Ovary (tissue), 9 donors: ENCODE measurements around the gene EXOC1L. TPM values are rescaled to one million over a fixed set of nuclear protein-coding genes. Genes with fewer than 3 reads are reported as not detected.

Experiments used
- DNase-seq, 5 donors: peaks; one replicate each; pipeline ENCODE4 v3.0.0-alpha.2; 2019 to 2020
- H3K27ac ChIP-seq, 2 donors: fragments of 200-600 bp; one replicate each; pipeline versions ENCODE4 v1.5.1 to v1.8.0; 2019 to 2022
- H3K27me3 ChIP-seq: fragments of 200-600 bp; one replicate; pipeline ENCODE4 v1.8.0; 2022
- H3K36me3 ChIP-seq: fragments of 200-600 bp; sonication (generic); one replicate; pipeline ENCODE4 v1.5.1; 2019
- H3K4me1 ChIP-seq: one replicate; pipeline ENCODE4 v1.8.1; 2013; ENCODE audit warnings: mild to moderate bottlenecking, moderate library complexity; ENCODE audit not compliant: insufficient read depth
- H3K4me3 ChIP-seq: fragments of 200-600 bp; sonication (generic); one replicate; pipeline ENCODE4 v1.5.1; 2017
- H3K9me3 ChIP-seq, 2 donors: fragments of 200-600 bp in 1 of 2; sonication (generic) in 1 of 2; one replicate each; pipeline versions ENCODE4 v1.5.1 to v1.8.1; 2013 to 2019; ENCODE audit warnings: mild to moderate bottlenecking in 1 of 2, moderate library complexity in 1 of 2
- EP300 ChIP-seq: sonication (generic); formaldehyde crosslinking; IDR thresholded peaks from one replicate; pipeline ENCODE4 v1.6.1; 2017; ENCODE audit warnings: antibody characterized with exemption
- POLR2A ChIP-seq: fragments of 450-650 bp; IDR thresholded peaks from one replicate; pipeline ENCODE4 v1.6.1; 2017; ENCODE audit warnings: antibody characterized with exemption, mild to moderate bottlenecking, moderate library complexity
- WGBS, 3 donors: extraction: QIAGEN DNeasy Blood & Tissue Kit in 1 of 3; methylation state at CpG; one replicate each; pipeline versions ENCODE4 v1.1.5 to v1.1.7; 2013 to 2017; 5-methylcytosine and 5-hydroxymethylcytosine counted together
- intact Hi-C, 4 donors: fragments of 100-400 bp; cut with DNase I; formaldehyde crosslinking; loops; one replicate each; pipeline versions ENCODE4 v1.11.0 to v1.15.1; 2022 to 2023
- polyA plus RNA-seq, 2 donors: library from polyadenylated mRNA; stranded (reverse); fragments of 200-250 nt in 1 of 2; fragments of 350-450 nt in 1 of 2; fragmentation: Illumina TruSeq in 1 of 2; extraction: RNeasy Lipid Tissue Mini Kit (QIAGEN cat#74804) in 1 of 2; gene quantifications; one replicate each; pipeline ENCODE4 v1.2.3, GENCODE V29; 2013 to 2014
- total RNA-seq, 7 donors: library from RNA; depleted of rRNA in 2 of 7; stranded (reverse); fragments of >200 nt in 2 of 7; fragmentation: NEBNext Ultra II Directional in 3 of 7; extraction: Animal tissue kit (Norgen Biotek cat#: 25700) in 3 of 7; gene quantifications; one replicate each; pipeline versions ENCODE4 v1.1.0 to v1.2.4, GENCODE V29; 2016 to 2023
- TF ChIP-seq, protein P1 (sequence below), 3 donors: fragments of 450-650 bp in 2 of 3; fragments of 200-600 bp in 1 of 3; IDR thresholded peaks; one replicate each; pipeline versions ENCODE4 v1.5.1 to v1.8.0; 2016 to 2022; ENCODE audit warnings: antibody characterized with exemption in 3 of 3, mild to moderate bottlenecking in 1 of 3
- donor health status: DM: no; HTN: no; CAD: no; lungs with moderate emphysema.
- donor health status: DM: no; HTN: no; CAD: no.
- donor health status: Bipolar disorder and iron deficiency.
- donor health status: DM: yes; HTN: yes; CAD: no.
- donor health status: DM: no; HTN: no; CAD: no.
- donor health status: DM: yes; HTN: yes; CAD: no.

EXOC1L gene
- total and polyA plus RNA-seq, 9 donors, result not detected

DNA sequence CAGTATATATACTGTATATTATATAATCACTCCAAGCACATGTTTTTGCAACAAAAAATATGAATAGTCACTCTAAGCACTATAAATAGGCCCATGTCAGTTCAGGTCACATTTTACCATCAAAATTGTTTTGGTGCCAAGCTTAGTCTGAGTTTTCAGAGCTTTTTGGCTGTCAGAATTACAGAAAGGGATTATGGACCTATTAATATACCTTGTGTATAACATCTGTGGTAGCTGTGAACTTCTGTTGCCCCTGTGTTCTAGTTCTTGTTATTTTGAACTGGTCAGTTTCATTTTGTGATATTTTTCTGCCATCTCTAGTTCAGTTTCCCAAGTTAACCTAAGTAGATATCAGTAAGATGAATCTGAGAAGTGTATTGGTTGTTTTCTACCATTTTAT lies 56.8 kb downstream of the EXOC1L start:
- DNase-seq, result no peak
- Histone ChIP-seq H3K9me3 (no peaks in the 10 kb centered on the region), H3K4me1 (no peaks in the 10 kb centered on the region), H3K4me3 (no peak overlapping the region), H3K36me3 (no peaks in the 10 kb centered on the region), H3K27me3 (no peaks in the 10 kb centered on the region), H3K27ac (no peak overlapping the region)
- intact Hi-C loops, result no loop called here
- TF ChIP-seq, protein P1, sequence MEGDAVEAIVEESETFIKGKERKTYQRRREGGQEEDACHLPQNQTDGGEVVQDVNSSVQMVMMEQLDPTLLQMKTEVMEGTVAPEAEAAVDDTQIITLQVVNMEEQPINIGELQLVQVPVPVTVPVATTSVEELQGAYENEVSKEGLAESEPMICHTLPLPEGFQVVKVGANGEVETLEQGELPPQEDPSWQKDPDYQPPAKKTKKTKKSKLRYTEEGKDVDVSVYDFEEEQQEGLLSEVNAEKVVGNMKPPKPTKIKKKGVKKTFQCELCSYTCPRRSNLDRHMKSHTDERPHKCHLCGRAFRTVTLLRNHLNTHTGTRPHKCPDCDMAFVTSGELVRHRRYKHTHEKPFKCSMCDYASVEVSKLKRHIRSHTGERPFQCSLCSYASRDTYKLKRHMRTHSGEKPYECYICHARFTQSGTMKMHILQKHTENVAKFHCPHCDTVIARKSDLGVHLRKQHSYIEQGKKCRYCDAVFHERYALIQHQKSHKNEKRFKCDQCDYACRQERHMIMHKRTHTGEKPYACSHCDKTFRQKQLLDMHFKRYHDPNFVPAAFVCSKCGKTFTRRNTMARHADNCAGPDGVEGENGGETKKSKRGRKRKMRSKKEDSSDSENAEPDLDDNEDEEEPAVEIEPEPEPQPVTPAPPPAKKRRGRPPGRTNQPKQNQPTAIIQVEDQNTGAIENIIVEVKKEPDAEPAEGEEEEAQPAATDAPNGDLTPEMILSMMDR (IDR thresholded peaks at IDR 0.05), result no peak
- no peak for TF ChIP-seq POLR2A
- no peak for TF ChIP-seq EP300

DNA sequence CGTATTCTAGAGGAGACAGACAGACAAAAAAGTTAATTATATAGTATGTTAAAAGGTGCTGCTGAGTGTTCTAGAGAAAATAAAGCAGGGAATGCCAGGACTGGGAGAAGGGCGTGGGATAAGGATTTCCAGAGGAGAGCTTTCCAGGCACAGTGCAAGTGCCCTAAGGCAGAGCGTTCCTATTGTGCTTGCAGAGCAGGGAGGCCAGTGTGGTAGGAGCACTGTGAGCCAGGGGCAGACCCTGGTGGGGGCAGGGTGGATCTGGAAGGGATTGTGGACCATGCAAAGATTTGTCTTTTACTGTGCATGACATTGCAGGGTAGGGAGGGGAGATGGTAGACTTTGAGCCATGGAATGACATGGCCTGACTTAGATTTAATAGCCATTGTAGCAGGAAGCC lies 59.6 kb downstream of the EXOC1L start:
- TF ChIP-seq POLR2A (no peak), EP300 (no peak)
- TF ChIP-seq, protein P1 (IDR thresholded peaks at IDR 0.05), result no peak
- DNase-seq, result no peak
- no peak overlapping the region for H3K27ac ChIP-seq
- H3K36me3 ChIP-seq, result no peaks in the 10 kb centered on the region
- H3K9me3 ChIP-seq, result no peaks in the 10 kb centered on the region
- intact Hi-C loops, result no loop called here
- H3K4me3 ChIP-seq, result no peak overlapping the region
- WGBS, 3 donors, result 94 to 99% (median 97%) methylated on average over 3 of the region's 3 CpGs
- no peaks in the 10 kb centered on the region for H3K27me3 ChIP-seq
- no peaks in the 10 kb centered on the region for H3K4me1 ChIP-seq

DNA sequence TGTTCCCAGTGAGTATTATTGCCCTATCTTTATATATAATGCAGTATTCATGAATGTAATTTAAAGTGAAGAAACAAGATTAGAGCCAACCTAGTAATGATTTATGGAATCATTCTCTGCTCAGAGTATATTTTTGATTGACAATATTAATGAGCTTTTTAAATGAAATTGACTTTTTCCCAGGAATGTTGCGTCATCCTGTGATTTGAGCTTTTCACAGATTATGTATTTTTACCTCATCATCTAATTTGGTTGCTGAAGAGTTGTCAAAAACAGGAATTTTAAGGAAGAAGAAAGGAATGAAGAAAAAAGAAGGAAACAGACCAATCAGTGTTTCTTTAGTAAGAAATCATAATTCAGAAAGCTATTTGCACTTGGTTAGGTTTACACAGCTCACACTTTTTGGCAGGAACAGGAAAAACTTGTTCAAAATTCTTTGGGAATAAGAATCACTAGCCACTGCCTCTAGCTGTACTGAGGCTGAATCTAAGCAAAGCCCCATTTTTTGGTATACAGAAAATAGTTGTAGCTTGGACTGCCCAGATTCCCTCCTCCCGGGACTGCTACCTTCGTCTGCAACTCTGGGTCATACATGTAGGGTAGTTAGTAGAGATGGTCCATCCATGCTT lies 61.2 kb downstream of the EXOC1L start:
- 92 to 97% (median 97%) methylated on average over 3 of the region's 3 CpGs for WGBS, 3 donors
- no peaks in the 10 kb centered on the region for H3K9me3 ChIP-seq
- TF ChIP-seq EP300 (no peak), POLR2A (no peak)
- TF ChIP-seq, protein P1 (IDR thresholded peaks at IDR 0.05), result no peak
- no peak overlapping the region for H3K4me3 ChIP-seq
- H3K27me3 ChIP-seq, result no peaks in the 10 kb centered on the region
- no peak for DNase-seq
- H3K4me1 ChIP-seq, result no peaks in the 10 kb centered on the region
- H3K27ac ChIP-seq, result no peak overlapping the region
- intact Hi-C loops, result no loop called here
- H3K36me3 ChIP-seq, result no peaks in the 10 kb centered on the region

- Histone ChIP-seq H3K36me3 (no peaks in the 10 kb centered on the region), H3K4me3 (no peak overlapping the region), H3K4me1 (no peaks in the 10 kb centered on the region), H3K9me3 (no peaks in the 10 kb centered on the region), H3K27me3 (no peaks in the 10 kb centered on the region), H3K27ac (no peak overlapping the region)
- TF ChIP-seq EP300 (no peak), POLR2A (no peak)
- intact Hi-C loops, result no loop called here
- WGBS, 3 donors, result 86 to 90% (median 88%) methylated on average over 2 of the region's 2 CpGs
- DNase-seq, result no peak
These were observed 64.7 kb downstream of the EXOC1L start for GRCh38 chr4:55884093-55884850.

DNA sequence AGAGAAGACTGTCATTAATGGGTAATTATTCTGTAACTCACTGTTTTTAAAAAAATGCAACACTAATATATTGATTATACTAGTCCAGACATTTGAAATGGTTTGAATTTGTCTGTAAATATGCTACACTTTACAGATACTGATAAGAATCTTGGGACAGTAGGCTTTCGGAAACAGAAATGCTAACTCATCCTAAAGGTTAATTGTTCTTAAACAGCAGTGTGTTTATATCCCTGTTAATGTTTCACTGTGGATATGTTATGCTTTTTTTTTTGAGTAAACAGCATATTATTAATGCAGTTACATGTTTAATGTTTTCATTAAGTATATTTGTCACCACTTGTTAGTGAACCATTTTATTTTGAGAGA lies 65.2 kb downstream of the EXOC1L start:
- 93 to 96% (median 94%) methylated on average over 1 of the region's 1 CpG for WGBS, 3 donors
- Histone ChIP-seq H3K27me3 (no peaks in the 10 kb centered on the region), H3K27ac (no peak overlapping the region), H3K4me1 (no peaks in the 10 kb centered on the region), H3K4me3 (no peak overlapping the region), H3K9me3 (no peaks in the 10 kb centered on the region), H3K36me3 (no peaks in the 10 kb centered on the region)
- DNase-seq, result no peak
- intact Hi-C loops, result no loop called here
- TF ChIP-seq, protein P1 (IDR thresholded peaks at IDR 0.05), result no peak
- TF ChIP-seq EP300 (no peak), POLR2A (no peak)
